Measurements from ENCODE around the gene FAP. TPM values are rescaled to one million over a fixed set of nuclear protein-coding genes. Genes with fewer than 3 reads are reported as not detected.

FAP gene
- total and polyA plus RNA-seq, 2 of the 8 experiments (the other 6 are each of a cell fraction or from before 2014, with no cell fraction given), result not detected

DNA sequence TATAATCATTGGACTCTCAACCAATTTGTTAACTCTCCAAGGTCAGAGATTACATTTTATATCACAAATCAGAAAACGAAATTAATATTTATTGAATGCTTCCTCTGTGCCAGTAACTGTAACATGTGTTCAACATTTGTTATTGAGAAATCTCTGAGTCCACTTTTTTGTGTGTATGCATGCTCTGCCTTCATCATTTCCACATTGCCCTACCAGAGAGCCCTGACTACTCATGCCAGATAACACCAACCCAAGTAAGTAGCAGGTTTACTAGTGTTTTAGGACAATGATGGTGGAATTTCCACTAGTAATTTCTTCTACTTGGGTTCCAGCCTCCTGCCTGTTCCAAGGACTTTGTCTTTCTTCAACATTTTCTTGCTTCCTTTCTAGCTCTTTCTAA, 14.2 kb upstream of the FAP start:
- Histone ChIP-seq H3K4me2 (ENCODE audit: insufficient read depth in 1 of 2, low read depth in 2 of 2, low read length in 2 of 2) (no peak overlapping the region), H3K23ac (ENCODE audit: insufficient read length) (no peak overlapping the region), H4K20me1 (replicated peaks in 1 of 2; ENCODE audit: control insufficient read depth in 1 of 2, insufficient read depth in 2 of 2, low read length in 2 of 2) (no peaks in the 10 kb centered on the region), H3K4me3 (ENCODE audit: extremely low read depth in 1 of 4, insufficient read depth in 2 of 4, low read depth in 3 of 4, low read length in 4 of 4) (no peak overlapping the region), H3K4me1 (replicated peaks in 1 of 4; ENCODE audit: control insufficient read depth in 3 of 4, insufficient read depth in 4 of 4, low read length in 3 of 4) (peaks cover 0 to 4% (median 0%) of the 10 kb centered on the region in 4 experiments; a peak in 1 of 7 replicates), H2BK20ac (ENCODE audit: low read length) (no peak overlapping the region), H4K5ac (ENCODE audit: insufficient read length, low read depth, low read length) (no peak overlapping the region), H2AFZ (ENCODE audit: low read length) (no peak overlapping the region), H2BK120ac (replicated peaks; ENCODE audit: low read depth, low read length) (no peak overlapping the region), H3K56ac (replicated peaks; ENCODE audit: insufficient read length, low read depth, low read length) (no peak overlapping the region), H3K23me2 (ENCODE audit: low read depth, low read length) (no peaks in the 10 kb centered on the region), H2BK15ac (ENCODE audit: low read length) (no peak overlapping the region), H3K27me3 (replicated peaks in 1 of 4; ENCODE audit: control insufficient read depth in 3 of 4, extremely low read depth in 1 of 4, insufficient read depth in 3 of 4, low read length in 3 of 4) (no peaks in the 10 kb centered on the region; a peak in 1 of 7 replicates), H2AK5ac (ENCODE audit: low read depth, low read length) (no peak overlapping the region), H3K9ac (replicated peaks in 1 of 4; ENCODE audit: extremely low read depth in 1 of 4, low read depth in 3 of 4, low read length in 3 of 4) (no peak overlapping the region), H3K18ac (ENCODE audit: extremely low read depth, low read length) (no peak overlapping the region), H2BK12ac (ENCODE audit: low read depth, low read length) (no peak overlapping the region), H3K36me3 (ENCODE audit: control insufficient read depth in 2 of 4, insufficient read depth in 4 of 4, low read length in 3 of 4) (no peaks in the 10 kb centered on the region), H2BK5ac (ENCODE audit: low read depth, low read length) (no peak overlapping the region), H4K91ac (replicated peaks; ENCODE audit: insufficient read length, low read length) (no peak overlapping the region), H4K8ac (ENCODE audit: extremely low read depth, insufficient read depth, low read length) (no peak overlapping the region), H3K79me1 (ENCODE audit: low read depth, low read length) (no peaks in the 10 kb centered on the region), H3K4ac (replicated peaks; ENCODE audit: insufficient read length, low read depth, low read length) (no peak overlapping the region), H3K79me2 (ENCODE audit: control insufficient read depth in 1 of 2, insufficient read depth in 2 of 2, low read length in 2 of 2) (no peaks in the 10 kb centered on the region), H3K9me3 (ENCODE audit: insufficient read depth in 2 of 2, low read depth in 1 of 2, low read length in 1 of 2) (no peaks in the 10 kb centered on the region), H3K27ac (ENCODE audit: low read depth, low read length) (no peak overlapping the region), H3K14ac (ENCODE audit: insufficient read length) (no peak overlapping the region)
- POLR2A ChIA-PET (ENCODE audit: partially characterized antibody), result no interaction called here
- FAIRE-seq (no peak), DNase-seq (ENCODE audit: low read depth in 1 of 2, low spot score in 2 of 2) (no peak)
- WGBS, 2 experiments (ENCODE audit: extremely low coverage in 1 of 2, insufficient coverage in 1 of 2, insufficient read length in 1 of 2, insufficient replicate concordance in 2 of 2, low coverage in 1 of 2, low lambda C conversion rate in 2 of 2, missing lambda C conversion rate in 1 of 2), result 76% methylated on average over 1 of the region's 1 CpG; no CpG with 5 or more reads in 1 of the 2 experiments
- TF ChIP-seq HDAC6 (IDR thresholded peaks at IDR 0.05; ENCODE audit: low read depth, low read length), result no peak
- TF ChIP-seq BRCA1 (IDR thresholded peaks at IDR 0.05; ENCODE audit: low read depth, low read length), result no peak
- TF ChIP-seq SIX5 (IDR thresholded peaks at IDR 0.05; ENCODE audit: low read depth, low read length), result no peak
- no peak for TF ChIP-seq KDM5A (IDR thresholded peaks at IDR 0.05; ENCODE audit: low read length)
- TF ChIP-seq GABPA (IDR thresholded peaks at IDR 0.05; ENCODE audit: borderline replicate concordance, insufficient read depth, low read length), result no peak
- CTCF ChIA-PET (ENCODE audit: partially characterized antibody), result interaction anchor here (1.2 kb wide), 1 partner anchor 41 kb away, joined by 3 read pairs; no protein-coding TSS in a partner anchor

Measured in H1 (cell line).